BLaER1 (cell line): ENCODE data around the gene FAM53A.
"Not testable (repeated sequence)": the region's sequence is repeated elsewhere in the genome, so short reads cannot be mapped to it uniquely, and the experiment has no call there.

Experiments
- H3K27ac ChIP-seq: shearing (Covaris generic); formaldehyde crosslinking; 2 replicates; pipeline ENCODE4 v1.8.1; 2022
- H3K27me3 ChIP-seq: shearing (Covaris generic); formaldehyde crosslinking; 2 replicates; pipeline ENCODE4 v1.8.1; 2022
- H3K36me3 ChIP-seq: shearing (Covaris generic); formaldehyde crosslinking; 2 replicates; pipeline ENCODE4 v1.8.1; 2022
- H3K4me1 ChIP-seq: shearing (Covaris generic); formaldehyde crosslinking; 2 replicates; pipeline ENCODE4 v1.8.1; 2022
- H3K4me2 ChIP-seq: shearing (Covaris generic); formaldehyde crosslinking; 2 replicates; pipeline ENCODE4 v1.8.1; 2022
- H3K4me3 ChIP-seq: shearing (Covaris generic); formaldehyde crosslinking; 2 replicates; pipeline ENCODE4 v1.8.1; 2022
- H3K9ac ChIP-seq: shearing (Covaris generic); formaldehyde crosslinking; 2 replicates; pipeline ENCODE4 v1.8.1; 2022
- H3K9me3 ChIP-seq: shearing (Covaris generic); formaldehyde crosslinking; 2 replicates; pipeline ENCODE4 v1.8.1; 2022
- H4K20me1 ChIP-seq: shearing (Covaris generic); formaldehyde crosslinking; 2 replicates; pipeline ENCODE4 v1.8.1; 2022
- Cebpa-rat ChIP-seq: shearing (Covaris generic); IDR thresholded peaks from 2 replicates; pipeline ENCODE4 v1.8.1; 2022

FAM53A gene

GRCh38 chr4:1673671-1674070, 10.4 kb downstream of the FAM53A start:
- Histone ChIP-seq H3K4me1 (peaks cover 15% of the 10 kb centered on the region), H3K36me3 (no peaks in the 10 kb centered on the region), H3K4me2 (no peak overlapping the region), H3K27me3 (no peaks in the 10 kb centered on the region), H3K9ac (no peak overlapping the region), H4K20me1 (no peaks in the 10 kb centered on the region), H3K9me3 (no peaks in the 10 kb centered on the region), H3K27ac (no peak overlapping the region), H3K4me3 (no peak overlapping the region)
- TF ChIP-seq Cebpa-rat = no peak

- peaks cover 38% of the 10 kb centered on the region for H3K4me1 ChIP-seq
- not testable (repeated sequence) for H3K4me2 ChIP-seq, H3K27me3 ChIP-seq, H3K4me3 ChIP-seq, H3K27ac ChIP-seq, H4K20me1 ChIP-seq, H3K9ac ChIP-seq, H3K36me3 ChIP-seq, H3K9me3 ChIP-seq
Measured at GRCh38 chr4:1671011-1671410, 13.1 kb downstream of the FAM53A start.

- H3K27me3 ChIP-seq = no peaks in the 10 kb centered on the region
- no peak for TF ChIP-seq Cebpa-rat
Measured at GRCh38 chr4:1670279-1670678, 13.8 kb downstream of the FAM53A start.

GRCh38 chr4:1669850-1670249, 14.3 kb downstream of the FAM53A start:
- Histone ChIP-seq H4K20me1 (no peaks in the 10 kb centered on the region), H3K4me3 (no peak overlapping the region), H3K9ac (no peak overlapping the region), H3K36me3 (no peaks in the 10 kb centered on the region), H3K9me3 (no peaks in the 10 kb centered on the region), H3K4me1 (peaks cover 42% of the 10 kb centered on the region), H3K27me3 (no peaks in the 10 kb centered on the region), H3K4me2 (no peak overlapping the region), H3K27ac (no peak overlapping the region)
- TF ChIP-seq Cebpa-rat = no peak

More at GRCh38 chr4:1670279-1670678, 13.8 kb downstream of the FAM53A start:
- no peak overlapping the region for H3K4me2 ChIP-seq
- no peaks in the 10 kb centered on the region for H3K9me3 ChIP-seq
- peaks cover 41% of the 10 kb centered on the region for H3K4me1 ChIP-seq
- H3K36me3 ChIP-seq = no peaks in the 10 kb centered on the region
- H3K9ac ChIP-seq = no peak overlapping the region
- no peaks in the 10 kb centered on the region for H4K20me1 ChIP-seq
- no peak overlapping the region for H3K27ac ChIP-seq
- H3K4me3 ChIP-seq = no peak overlapping the region

- Histone ChIP-seq H3K9me3 (no peaks in the 10 kb centered on the region), H3K36me3 (no peaks in the 10 kb centered on the region), H3K27ac (0 out of 2 replicates have a peak overlapping the region, but pooled peaks have one; percentile 22), H3K4me3 (no peak overlapping the region), H3K9ac (0 out of 2 replicates have a peak overlapping the region, but pooled peaks have one; percentile 34), H3K4me2 (peak overlapping the region; percentile 76), H3K4me1 (peaks cover 42% of the 10 kb centered on the region), H4K20me1 (no peaks in the 10 kb centered on the region), H3K27me3 (no peaks in the 10 kb centered on the region)
- no peak for TF ChIP-seq Cebpa-rat
Measured at GRCh38 chr4:1669270-1669669, 14.8 kb downstream of the FAM53A start.

GRCh38 chr4:1668488-1668840, 15.6 kb downstream of the FAM53A start:
- H3K9ac ChIP-seq = no peak overlapping the region
- H3K4me3 ChIP-seq = no peak overlapping the region
- peak overlapping the region; percentile 76 for H3K4me2 ChIP-seq
- H4K20me1 ChIP-seq = no peaks in the 10 kb centered on the region
- no peaks in the 10 kb centered on the region for H3K9me3 ChIP-seq
- no peaks in the 10 kb centered on the region for H3K27me3 ChIP-seq
- no peak for TF ChIP-seq Cebpa-rat
- peaks cover 37% of the 10 kb centered on the region for H3K4me1 ChIP-seq
- peak overlapping the region; percentile 13; the same call in 1 of the 2 replicates for H3K27ac ChIP-seq
- no peaks in the 10 kb centered on the region for H3K36me3 ChIP-seq

GRCh38 chr4:1667273-1667672, 16.8 kb downstream of the FAM53A start:
- Histone ChIP-seq H3K27ac (peak overlapping the region; percentile 22; the same call in 1 of the 2 replicates), H3K4me1 (peaks cover 37% of the 10 kb centered on the region), H3K36me3 (no peaks in the 10 kb centered on the region), H3K4me2 (peak overlapping the region; percentile 76), H3K9ac (no peak overlapping the region), H3K4me3 (no peak overlapping the region), H3K9me3 (no peaks in the 10 kb centered on the region), H3K27me3 (no peaks in the 10 kb centered on the region), H4K20me1 (no peaks in the 10 kb centered on the region)
- TF ChIP-seq Cebpa-rat = no peak

- no peak overlapping the region for H3K9ac ChIP-seq
- no peaks in the 10 kb centered on the region for H3K27me3 ChIP-seq
- no peak overlapping the region for H3K27ac ChIP-seq
- no peak overlapping the region for H3K4me2 ChIP-seq
- peaks cover 37% of the 10 kb centered on the region for H3K4me1 ChIP-seq
- no peaks in the 10 kb centered on the region for H3K36me3 ChIP-seq
- H4K20me1 ChIP-seq = no peaks in the 10 kb centered on the region
- H3K9me3 ChIP-seq = no peaks in the 10 kb centered on the region
- no peak for TF ChIP-seq Cebpa-rat
- no peak overlapping the region for H3K4me3 ChIP-seq
Measured at GRCh38 chr4:1666391-1666790, 17.7 kb downstream of the FAM53A start.

GRCh38 chr4:1664141-1664540, 20.0 kb downstream of the FAM53A start:
- no peak overlapping the region for H3K4me3 ChIP-seq
- no peaks in the 10 kb centered on the region for H3K9me3 ChIP-seq
- no peak overlapping the region for H3K4me2 ChIP-seq
- no peaks in the 10 kb centered on the region for H4K20me1 ChIP-seq
- no peaks in the 10 kb centered on the region for H3K27me3 ChIP-seq
- H3K27ac ChIP-seq = no peak overlapping the region
- no peak for TF ChIP-seq Cebpa-rat
- H3K36me3 ChIP-seq = no peaks in the 10 kb centered on the region
- peaks cover 32% of the 10 kb centered on the region for H3K4me1 ChIP-seq
- no peak overlapping the region for H3K9ac ChIP-seq

GRCh38 chr4:1663549-1663948, 20.6 kb downstream of the FAM53A start:
- H3K9ac ChIP-seq = no peak overlapping the region
- no peak for TF ChIP-seq Cebpa-rat
- peaks cover 26% of the 10 kb centered on the region for H3K4me1 ChIP-seq
- H3K27me3 ChIP-seq = no peaks in the 10 kb centered on the region
- H4K20me1 ChIP-seq = no peaks in the 10 kb centered on the region
- no peak overlapping the region for H3K4me3 ChIP-seq
- H3K9me3 ChIP-seq = no peaks in the 10 kb centered on the region
- no peaks in the 10 kb centered on the region for H3K36me3 ChIP-seq
- no peak overlapping the region for H3K27ac ChIP-seq
- H3K4me2 ChIP-seq = no peak overlapping the region

GRCh38 chr4:1661695-1662094, 22.4 kb downstream of the FAM53A start:
- Histone ChIP-seq H3K4me2 (no peak overlapping the region), H3K27me3 (no peaks in the 10 kb centered on the region), H3K9me3 (no peaks in the 10 kb centered on the region), H3K4me3 (no peak overlapping the region), H3K4me1 (peaks cover 11% of the 10 kb centered on the region; the same call in 1 of the 2 replicates), H3K9ac (no peak overlapping the region), H4K20me1 (no peaks in the 10 kb centered on the region), H3K27ac (no peak overlapping the region), H3K36me3 (0 out of 2 replicates have a peak, but pooled peaks cover 3% of the 10 kb centered on the region)
- TF ChIP-seq Cebpa-rat = no peak
